ENCODE measurements around the gene SPTB. TPM values are rescaled to one million over a fixed set of nuclear protein-coding genes. Genes with fewer than 3 reads are reported as not detected.

SPTB gene
- total RNA-seq, 1 experiment from 2014 or later: 0.13 TPM

GRCh38 chr14:64848239-64848638 is 31.5 kb downstream of the SPTB start:
- in situ Hi-C loops (cut with HindIII; ENCODE audit: low pct_unique_long_range_greater_than_20kb, low sequenced_read_pairs): no loop called here
- ATAC-seq: no peak
- peaks cover 27% of the 10 kb centered on the region for H3K27me3 ChIP-seq (ENCODE audit: control insufficient read depth, insufficient read depth, low read length)

GRCh38 chr14:64846319-64846718 is 33.4 kb downstream of the SPTB start:
- Histone ChIP-seq H3K27ac (ENCODE audit: low read length) (no peak overlapping the region), H3K36me3 (ENCODE audit: control insufficient read depth, insufficient read depth, low read length) (no peaks in the 10 kb centered on the region), H3K4me3 (ENCODE audit: low read depth in 2 of 2, low read length in 2 of 2) (no peak overlapping the region), H3K4me1 (ENCODE audit: control insufficient read depth, insufficient read depth, low read length) (peaks cover 3% of the 10 kb centered on the region; the same call in 1 of the 2 replicates), H3K27me3 (ENCODE audit: control insufficient read depth, insufficient read depth, low read length) (peaks cover 29% of the 10 kb centered on the region), H3K9me3 (ENCODE audit: control insufficient read depth, insufficient read depth, low read depth, low read length) (no peaks in the 10 kb centered on the region)
- DNase-seq (ENCODE audit: low read depth, low spot score): no peak
- TF ChIP-seq TCF7L2 (IDR thresholded peaks at IDR 0.05; ENCODE audit: low read depth, low read length): no peak
- TF ChIP-seq POLR2AphosphoS5 (IDR thresholded peaks at IDR 0.05; ENCODE audit: low read depth, low read length): no peak
- no peak for TF ChIP-seq SIN3A (IDR thresholded peaks at IDR 0.05; ENCODE audit: borderline replicate concordance, insufficient read depth, low read depth, low read length)
- TF ChIP-seq REST (IDR thresholded peaks at IDR 0.05; ENCODE audit: insufficient read depth in 1 of 2, low read depth in 2 of 2, low read length in 1 of 2): no peak
- no peak for TF ChIP-seq CTCF (IDR thresholded peaks at IDR 0.05)
- no peak for ATAC-seq
- in situ Hi-C loops (cut with HindIII; ENCODE audit: low pct_unique_long_range_greater_than_20kb, low sequenced_read_pairs): no loop called here
- ChIA-PET POLR2A (no interaction called here), CTCF (no interaction called here)
- intact Hi-C loops (cut with micrococcal nuclease; ENCODE audit: unreplicated experiment): no loop called here
- no TSS peak for BruUV-seq (replicated peaks)

More at GRCh38 chr14:64848239-64848638, 31.5 kb downstream of the SPTB start:
- no peaks in the 10 kb centered on the region for H3K36me3 ChIP-seq (ENCODE audit: control insufficient read depth, insufficient read depth, low read length)
- intact Hi-C loops (cut with micrococcal nuclease; ENCODE audit: unreplicated experiment): no loop called here
- no peak overlapping the region for H3K27ac ChIP-seq (ENCODE audit: low read length)
- H3K9me3 ChIP-seq (ENCODE audit: control insufficient read depth, insufficient read depth, low read depth, low read length): no peaks in the 10 kb centered on the region
- DNase-seq (ENCODE audit: low read depth, low spot score): no peak
- CTCF ChIA-PET: no interaction called here
- TF ChIP-seq POLR2AphosphoS5 (IDR thresholded peaks at IDR 0.05; ENCODE audit: low read depth, low read length) (no peak), REST (IDR thresholded peaks at IDR 0.05; ENCODE audit: insufficient read depth in 1 of 2, low read depth in 2 of 2, low read length in 1 of 2) (no peak), SIN3A (IDR thresholded peaks at IDR 0.05; ENCODE audit: borderline replicate concordance, insufficient read depth, low read depth, low read length) (no peak), TCF7L2 (IDR thresholded peaks at IDR 0.05; ENCODE audit: low read depth, low read length) (no peak), CTCF (IDR thresholded peaks at IDR 0.05) (no peak)
- no peaks in the 10 kb centered on the region for H3K4me1 ChIP-seq (ENCODE audit: control insufficient read depth, insufficient read depth, low read length)
- POLR2A ChIA-PET: no interaction called here
- no TSS peak for BruUV-seq (replicated peaks)
- no peak overlapping the region for H3K4me3 ChIP-seq (ENCODE audit: low read depth in 2 of 2, low read length in 2 of 2)
